ENCODE measurements around the gene SPAG9.

Gene SPAG9

DNA sequence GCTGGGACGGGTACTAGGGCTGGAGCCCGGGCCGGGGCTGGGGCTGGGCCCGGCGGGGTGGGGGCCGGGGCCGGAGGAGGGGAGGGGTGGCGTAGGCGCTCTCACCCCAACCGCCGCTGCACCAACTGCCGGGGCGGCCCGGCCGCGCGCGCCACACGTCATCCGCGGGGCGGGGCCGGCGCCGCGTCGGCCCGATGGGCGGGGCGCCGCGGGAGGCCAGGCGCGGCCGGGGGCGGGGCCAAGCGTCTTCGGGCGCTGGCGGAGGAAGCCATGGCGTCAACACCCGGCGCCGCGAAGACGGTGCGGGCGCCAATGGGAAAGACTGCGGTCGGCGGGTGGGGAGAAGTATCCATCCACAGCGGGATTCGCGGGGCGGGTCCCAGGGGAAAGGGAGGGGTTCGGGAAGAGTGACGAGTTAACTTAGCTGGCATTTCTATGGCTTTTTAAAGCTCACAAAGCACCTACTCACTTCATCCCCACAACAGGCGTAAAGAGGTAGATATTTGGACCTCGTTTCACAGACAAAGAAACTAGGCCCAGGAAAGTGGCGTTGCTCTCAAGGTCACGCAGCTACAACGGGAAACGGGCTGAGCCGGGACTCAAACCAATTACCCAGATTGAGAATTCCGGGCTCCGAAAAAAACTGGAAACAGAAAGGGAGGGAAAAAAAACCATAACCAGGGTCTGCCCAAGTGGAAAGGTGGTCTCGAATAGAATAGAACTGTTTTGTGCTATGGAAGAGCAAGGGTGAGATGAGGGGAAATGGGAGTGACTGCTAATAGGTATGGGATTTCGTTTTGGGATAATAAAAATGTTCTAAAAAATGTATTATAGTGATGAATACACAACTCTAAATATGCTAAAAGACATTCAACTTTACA is at the start of gene SPAG9 (continued):
- no peak for TF ChIP-seq OVOL3 (tag by site-specific recombination; IDR thresholded peaks at IDR 0.05)
- TF ChIP-seq ZNF416 (tag by site-specific recombination; IDR thresholded peaks at IDR 0.05) = no peak
- no peak for TF ChIP-seq ZNF596 (tag by site-specific recombination; IDR thresholded peaks at IDR 0.05)
- peak; percentile 92 for TF ChIP-seq KLF8 (tag by site-specific recombination; IDR thresholded peaks at IDR 0.05)
- TF ChIP-seq, protein P1, sequence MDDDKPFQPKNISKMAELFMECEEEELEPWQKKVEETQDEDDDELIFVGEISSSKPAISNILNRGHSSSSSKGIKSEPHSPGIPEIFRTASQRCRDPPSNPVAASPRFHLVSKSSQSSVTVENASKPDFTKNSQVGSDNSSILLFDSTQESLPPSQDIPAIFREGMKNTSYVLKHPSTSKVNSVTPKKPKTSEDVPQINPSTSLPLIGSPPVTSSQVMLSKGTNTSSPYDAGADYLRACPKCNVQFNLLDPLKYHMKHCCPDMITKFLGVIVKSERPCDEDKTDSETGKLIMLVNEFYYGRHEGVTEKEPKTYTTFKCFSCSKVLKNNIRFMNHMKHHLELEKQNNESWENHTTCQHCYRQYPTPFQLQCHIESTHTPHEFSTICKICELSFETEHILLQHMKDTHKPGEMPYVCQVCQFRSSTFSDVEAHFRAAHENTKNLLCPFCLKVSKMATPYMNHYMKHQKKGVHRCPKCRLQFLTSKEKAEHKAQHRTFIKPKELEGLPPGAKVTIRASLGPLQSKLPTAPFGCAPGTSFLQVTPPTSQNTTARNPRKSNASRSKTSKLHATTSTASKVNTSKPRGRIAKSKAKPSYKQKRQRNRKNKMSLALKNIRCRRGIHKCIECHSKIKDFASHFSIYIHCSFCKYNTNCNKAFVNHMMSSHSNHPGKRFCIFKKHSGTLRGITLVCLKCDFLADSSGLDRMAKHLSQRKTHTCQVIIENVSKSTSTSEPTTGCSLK (tag by site-specific recombination; IDR thresholded peaks at IDR 0.05) = no peak
- TF ChIP-seq ZNF184 (tag by site-specific recombination; IDR thresholded peaks at IDR 0.05) = no peak
- TF ChIP-seq ZNF610 (tag by site-specific recombination; IDR thresholded peaks at IDR 0.05; ENCODE audit: borderline replicate concordance) = peak; percentile 42; the same call in 1 of the 2 replicates
- TF ChIP-seq, protein P2, sequence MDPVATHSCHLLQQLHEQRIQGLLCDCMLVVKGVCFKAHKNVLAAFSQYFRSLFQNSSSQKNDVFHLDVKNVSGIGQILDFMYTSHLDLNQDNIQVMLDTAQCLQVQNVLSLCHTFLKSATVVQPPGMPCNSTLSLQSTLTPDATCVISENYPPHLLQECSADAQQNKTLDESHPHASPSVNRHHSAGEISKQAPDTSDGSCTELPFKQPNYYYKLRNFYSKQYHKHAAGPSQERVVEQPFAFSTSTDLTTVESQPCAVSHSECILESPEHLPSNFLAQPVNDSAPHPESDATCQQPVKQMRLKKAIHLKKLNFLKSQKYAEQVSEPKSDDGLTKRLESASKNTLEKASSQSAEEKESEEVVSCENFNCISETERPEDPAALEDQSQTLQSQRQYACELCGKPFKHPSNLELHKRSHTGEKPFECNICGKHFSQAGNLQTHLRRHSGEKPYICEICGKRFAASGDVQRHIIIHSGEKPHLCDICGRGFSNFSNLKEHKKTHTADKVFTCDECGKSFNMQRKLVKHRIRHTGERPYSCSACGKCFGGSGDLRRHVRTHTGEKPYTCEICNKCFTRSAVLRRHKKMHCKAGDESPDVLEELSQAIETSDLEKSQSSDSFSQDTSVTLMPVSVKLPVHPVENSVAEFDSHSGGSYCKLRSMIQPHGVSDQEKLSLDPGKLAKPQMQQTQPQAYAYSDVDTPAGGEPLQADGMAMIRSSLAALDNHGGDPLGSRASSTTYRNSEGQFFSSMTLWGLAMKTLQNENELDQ (tag by site-specific recombination; IDR thresholded peaks at IDR 0.05; ENCODE audit: low read depth) = no peak
- no peak for TF ChIP-seq ZNF433 (tag by site-specific recombination; IDR thresholded peaks at IDR 0.05; ENCODE audit: low read depth)
- TF ChIP-seq ZNF157 (tag by site-specific recombination; IDR thresholded peaks at IDR 0.05) = no peak
- no peak for TF ChIP-seq GFI1B (tag by site-specific recombination; IDR thresholded peaks at IDR 0.05)
- no peak for TF ChIP-seq MYNN (tag by site-specific recombination; IDR thresholded peaks at IDR 0.05; ENCODE audit: borderline replicate concordance)
- peak; percentile 81 for TF ChIP-seq SP3 (tag by site-specific recombination; IDR thresholded peaks at IDR 0.05)
- no peak for TF ChIP-seq ZNF391 (tag by site-specific recombination; IDR thresholded peaks at IDR 0.05; ENCODE audit: borderline replicate concordance, low read depth)
- TF ChIP-seq ZNF155 (tag by site-specific recombination; IDR thresholded peaks at IDR 0.05) = no peak
- TF ChIP-seq ZNF132 (tag by site-specific recombination; IDR thresholded peaks at IDR 0.05; ENCODE audit: borderline replicate concordance) = no peak
- 0 out of 2 replicates have a peak, but pooled peaks have one; percentile 37 for TF ChIP-seq ZNF324 (tag by site-specific recombination; IDR thresholded peaks at IDR 0.05)
- TF ChIP-seq ZNF530 (tag by site-specific recombination; IDR thresholded peaks at IDR 0.05; ENCODE audit: low read depth) = no peak
- TF ChIP-seq ZNF16 (tag by site-specific recombination; IDR thresholded peaks at IDR 0.05; ENCODE audit: low read depth) = no peak
- TF ChIP-seq, protein P3, sequence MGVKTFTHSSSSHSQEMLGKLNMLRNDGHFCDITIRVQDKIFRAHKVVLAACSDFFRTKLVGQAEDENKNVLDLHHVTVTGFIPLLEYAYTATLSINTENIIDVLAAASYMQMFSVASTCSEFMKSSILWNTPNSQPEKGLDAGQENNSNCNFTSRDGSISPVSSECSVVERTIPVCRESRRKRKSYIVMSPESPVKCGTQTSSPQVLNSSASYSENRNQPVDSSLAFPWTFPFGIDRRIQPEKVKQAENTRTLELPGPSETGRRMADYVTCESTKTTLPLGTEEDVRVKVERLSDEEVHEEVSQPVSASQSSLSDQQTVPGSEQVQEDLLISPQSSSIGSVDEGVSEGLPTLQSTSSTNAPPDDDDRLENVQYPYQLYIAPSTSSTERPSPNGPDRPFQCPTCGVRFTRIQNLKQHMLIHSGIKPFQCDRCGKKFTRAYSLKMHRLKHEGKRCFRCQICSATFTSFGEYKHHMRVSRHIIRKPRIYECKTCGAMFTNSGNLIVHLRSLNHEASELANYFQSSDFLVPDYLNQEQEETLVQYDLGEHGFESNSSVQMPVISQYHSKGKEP (tag by site-specific recombination; IDR thresholded peaks at IDR 0.05) = no peak
- no peak for TF ChIP-seq REPIN1 (tag by site-specific recombination; IDR thresholded peaks at IDR 0.05; ENCODE audit: low read depth)
- no peak for TF ChIP-seq BCL11B (tag by site-specific recombination; IDR thresholded peaks at IDR 0.05; ENCODE audit: low read depth)
- TF ChIP-seq ZNF747 (tag by site-specific recombination; IDR thresholded peaks at IDR 0.05) = no peak
- 0 out of 2 replicates have a peak, but pooled peaks have one; percentile 12 for TF ChIP-seq ZNF558 (tag by site-specific recombination; IDR thresholded peaks at IDR 0.05)
- TF ChIP-seq SALL2 (tag by site-specific recombination; IDR thresholded peaks at IDR 0.05; ENCODE audit: borderline replicate concordance) = no peak
- TF ChIP-seq, protein P4, sequence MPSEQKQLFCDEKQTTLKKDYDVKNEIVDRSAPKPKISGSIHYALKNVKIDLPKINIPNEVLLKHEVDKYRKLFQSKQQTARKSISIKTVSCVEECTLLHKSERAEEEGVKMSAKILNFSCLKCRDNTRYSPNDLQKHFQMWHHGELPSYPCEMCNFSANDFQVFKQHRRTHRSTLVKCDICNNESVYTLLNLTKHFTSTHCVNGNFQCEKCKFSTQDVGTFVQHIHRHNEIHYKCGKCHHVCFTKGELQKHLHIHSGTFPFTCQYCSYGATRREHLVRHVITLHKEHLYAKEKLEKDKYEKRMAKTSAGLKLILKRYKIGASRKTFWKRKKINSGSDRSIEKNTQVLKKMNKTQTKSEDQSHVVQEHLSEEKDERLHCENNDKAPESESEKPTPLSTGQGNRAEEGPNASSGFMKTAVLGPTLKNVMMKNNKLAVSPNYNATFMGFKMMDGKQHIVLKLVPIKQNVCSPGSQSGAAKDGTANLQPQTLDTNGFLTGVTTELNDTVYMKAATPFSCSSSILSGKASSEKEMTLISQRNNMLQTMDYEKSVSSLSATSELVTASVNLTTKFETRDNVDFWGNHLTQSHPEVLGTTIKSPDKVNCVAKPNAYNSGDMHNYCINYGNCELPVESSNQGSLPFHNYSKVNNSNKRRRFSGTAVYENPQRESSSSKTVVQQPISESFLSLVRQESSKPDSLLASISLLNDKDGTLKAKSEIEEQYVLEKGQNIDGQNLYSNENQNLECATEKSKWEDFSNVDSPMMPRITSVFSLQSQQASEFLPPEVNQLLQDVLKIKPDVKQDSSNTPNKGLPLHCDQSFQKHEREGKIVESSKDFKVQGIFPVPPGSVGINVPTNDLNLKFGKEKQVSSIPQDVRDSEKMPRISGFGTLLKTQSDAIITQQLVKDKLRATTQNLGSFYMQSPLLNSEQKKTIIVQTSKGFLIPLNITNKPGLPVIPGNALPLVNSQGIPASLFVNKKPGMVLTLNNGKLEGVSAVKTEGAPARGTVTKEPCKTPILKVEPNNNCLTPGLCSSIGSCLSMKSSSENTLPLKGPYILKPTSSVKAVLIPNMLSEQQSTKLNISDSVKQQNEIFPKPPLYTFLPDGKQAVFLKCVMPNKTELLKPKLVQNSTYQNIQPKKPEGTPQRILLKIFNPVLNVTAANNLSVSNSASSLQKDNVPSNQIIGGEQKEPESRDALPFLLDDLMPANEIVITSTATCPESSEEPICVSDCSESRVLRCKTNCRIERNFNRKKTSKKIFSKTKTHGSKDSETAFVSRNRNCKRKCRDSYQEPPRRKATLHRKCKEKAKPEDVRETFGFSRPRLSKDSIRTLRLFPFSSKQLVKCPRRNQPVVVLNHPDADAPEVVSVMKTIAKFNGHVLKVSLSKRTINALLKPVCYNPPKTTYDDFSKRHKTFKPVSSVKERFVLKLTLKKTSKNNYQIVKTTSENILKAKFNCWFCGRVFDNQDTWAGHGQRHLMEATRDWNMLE (tag by site-specific recombination; conservative IDR thresholded peaks at IDR 0.05; ENCODE audit: low read depth) = 0 out of 2 replicates have a peak, but pooled peaks have one; percentile 6
